Measurements from ENCODE around the gene DNAJC5. TPM values are rescaled to one million over a fixed set of nuclear protein-coding genes. Genes with fewer than 3 reads are reported as not detected.

Gene DNAJC5
- polyA plus RNA-seq, 1 donor (not counting 4 experiments of a cell fraction or from before 2014, with no cell fraction given) = 43.7 TPM

GRCh38 chr20:63863798-63864544 is 31.0 kb upstream of the DNAJC5 start:
- no peak for FAIRE-seq

GRCh38 chr20:63864545-63864977 is 30.4 kb upstream of the DNAJC5 start:
- H3K9me3 ChIP-seq (ENCODE audit: control insufficient read depth, low read depth, low read length) = no peaks in the 10 kb centered on the region
- no peak for TF ChIP-seq CTCF (optimal IDR thresholded peaks at IDR 0.05 in 1 of 3, IDR thresholded peaks at IDR 0.05 in 1 of 3, conservative IDR thresholded peaks at IDR 0.05 in 1 of 3; ENCODE audit: extremely low read depth in 1 of 3, insufficient read depth in 2 of 3, low read length in 3 of 3)
- no peak for TF ChIP-seq EZH2 (IDR thresholded peaks at IDR 0.05; ENCODE audit: low read length)
- no peaks in the 10 kb centered on the region for H3K27me3 ChIP-seq (ENCODE audit: control insufficient read depth, extremely low read depth, insufficient read depth, low read length)
- peaks cover 59% of the 10 kb centered on the region for H3K79me2 ChIP-seq (ENCODE audit: control insufficient read depth, insufficient read depth, low read length)
- DNase-seq (ENCODE audit: low read depth, low spot score) (no peak), FAIRE-seq (no peak)
- dilution Hi-C loops (cut with MboI; ENCODE audit: extremely low pct_ligation_motif_present, low sequenced_read_pairs) = no loop called here
- no peak overlapping the region for H2AFZ ChIP-seq (ENCODE audit: control insufficient read depth, low read length)
- peaks cover 13% of the 10 kb centered on the region for H3K4me1 ChIP-seq (ENCODE audit: control insufficient read depth, extremely low read depth, insufficient read depth, low read length)
- peaks cover 3% of the 10 kb centered on the region for H4K20me1 ChIP-seq (ENCODE audit: control insufficient read depth, extremely low read depth, insufficient read depth, low read length)
- peaks cover 19 to 32% of the 10 kb centered on the region in 2 experiments for H3K36me3 ChIP-seq (ENCODE audit: control insufficient read depth in 2 of 2, extremely low read depth in 1 of 2, insufficient read depth in 2 of 2, low read length in 2 of 2)
- peak overlapping the region; percentile 87 for H3K4me2 ChIP-seq (ENCODE audit: control insufficient read depth, extremely low read depth, insufficient read depth, low read depth, low read length)
- peak overlapping the region; percentile 72 to 92 (median 90) for H3K4me3 ChIP-seq (ENCODE audit: control insufficient read depth in 2 of 3, extremely low read depth in 1 of 3, insufficient read depth in 2 of 3, low read depth in 1 of 3, low read length in 3 of 3)
- peak overlapping the region; percentile 99 for H3K9ac ChIP-seq (ENCODE audit: control insufficient read depth, extremely low read depth, insufficient read depth, low read length)
- H3K9me1 ChIP-seq (ENCODE audit: control insufficient read depth, extremely low read depth, insufficient read depth, low read length) = no peaks in the 10 kb centered on the region
- H3K27ac ChIP-seq (ENCODE audit: control insufficient read depth, insufficient read depth, low read length) = peak overlapping the region; percentile 78

More at GRCh38 chr20:63863798-63864544, 31.0 kb upstream of the DNAJC5 start:
- Histone ChIP-seq H3K27ac (ENCODE audit: control insufficient read depth, insufficient read depth, low read length) (peak overlapping the region; percentile 78), H3K27me3 (ENCODE audit: control insufficient read depth, extremely low read depth, insufficient read depth, low read length) (no peaks in the 10 kb centered on the region), H3K9me1 (ENCODE audit: control insufficient read depth, extremely low read depth, insufficient read depth, low read length) (no peaks in the 10 kb centered on the region), H3K9me3 (ENCODE audit: control insufficient read depth, low read depth, low read length) (no peaks in the 10 kb centered on the region), H3K4me2 (ENCODE audit: control insufficient read depth, extremely low read depth, insufficient read depth, low read depth, low read length) (peak overlapping the region; percentile 87), H3K79me2 (ENCODE audit: control insufficient read depth, insufficient read depth, low read length) (peaks cover 53% of the 10 kb centered on the region), H2AFZ (ENCODE audit: control insufficient read depth, low read length) (peak overlapping the region; percentile 47), H3K4me3 (ENCODE audit: control insufficient read depth in 2 of 3, extremely low read depth in 1 of 3, insufficient read depth in 2 of 3, low read depth in 1 of 3, low read length in 3 of 3) (peak overlapping the region; percentile 72 to 92 (median 90)), H4K20me1 (ENCODE audit: control insufficient read depth, extremely low read depth, insufficient read depth, low read length) (peaks cover 3% of the 10 kb centered on the region), H3K4me1 (ENCODE audit: control insufficient read depth, extremely low read depth, insufficient read depth, low read length) (peaks cover 13% of the 10 kb centered on the region), H3K9ac (ENCODE audit: control insufficient read depth, extremely low read depth, insufficient read depth, low read length) (peak overlapping the region; percentile 99), H3K36me3 (ENCODE audit: control insufficient read depth in 2 of 2, extremely low read depth in 1 of 2, insufficient read depth in 2 of 2, low read length in 2 of 2) (peaks cover 13 to 26% of the 10 kb centered on the region in 2 experiments)
- TF ChIP-seq CTCF (optimal IDR thresholded peaks at IDR 0.05 in 1 of 3, IDR thresholded peaks at IDR 0.05 in 1 of 3, conservative IDR thresholded peaks at IDR 0.05 in 1 of 3; ENCODE audit: extremely low read depth in 1 of 3, insufficient read depth in 2 of 3, low read length in 3 of 3) (peak; percentile 14 to 75 (median 27)), EZH2 (IDR thresholded peaks at IDR 0.05; ENCODE audit: low read length) (no peak)
- DNase-seq (ENCODE audit: low read depth, low spot score) = peak; percentile 35
- dilution Hi-C loops (cut with MboI; ENCODE audit: extremely low pct_ligation_motif_present, low sequenced_read_pairs) = no loop called here
